HepG2 (cell line): ENCODE measurements around the gene SMAP2. TPM values are rescaled to one million over a fixed set of nuclear protein-coding genes. Genes with fewer than 3 reads are reported as not detected.
A peak's percentile ranks its signal among the peaks of the same experiment; 100 is the strongest.

Experiments
- ATAC-seq: fragments of 200-7000 bp; cut with Tn5 transposase; 3 replicates; pipeline ENCODE4 v1.9.1; 2020; ENCODE audit warnings: mild to moderate bottlenecking, moderate library complexity
- BruUV-seq: library from RNA; stranded (reverse); fragments of 400-500 nt; replicated peaks from 2 replicates; lab custom pipeline; 2021; lab: Mats Ljungman, UMichigan
- CTCF ChIA-PET: fragments of 300-600 bp; formaldehyde crosslinking; extraction: SDS; loops from one replicate; lab custom pipeline; 2021; ENCODE audit warnings: low total read pairs, inconsistent platforms, low intra/inter-chr PET ratio; lab: Yijun Ruan, JAX
- POLR2A ChIA-PET: fragments of 350-600 bp; sonication (Branson Sonifier 250); formaldehyde crosslinking; loops from one replicate; lab custom pipeline; 2020; ENCODE audit warnings: antibody characterized with exemption, inconsistent platforms; lab: Yijun Ruan, JAX
- DNase-seq: peaks from one replicate; pipeline ENCODE4 v3.0.0-alpha.2; 2015; ENCODE audit warnings: low spot score
- FAIRE-seq: peaks from 3 replicates; lab custom pipeline; 2011; peaks lifted over from hg19 to GRCh38; lab: Jason Lieb, UNC
- H2AFZ ChIP-seq: one replicate; pipeline ENCODE4 v1.6.1; 2011; ENCODE audit warnings: low read length, inconsistent platforms
- H3K27ac ChIP-seq: fragments of 300-600 bp; 3 replicates; pipeline ENCODE4 v1.8.0; 2011; ENCODE audit warnings: mixed run types, mild to moderate bottlenecking, mixed read lengths, low read length, inconsistent platforms; ENCODE audit not compliant: insufficient read depth; ENCODE audit errors: extremely low read length
- H3K27me3 ChIP-seq, 2 experiments: fragments of 200-600 bp in 1 of 2; 2 replicates in 1 of 2; 3 replicates in 1 of 2; pipeline versions ENCODE4 v1.6.0 to v1.8.0; 2011; ENCODE audit warnings: low read length in 2 of 2, mild to moderate bottlenecking in 2 of 2, moderate library complexity in 2 of 2, inconsistent platforms in 1 of 2; ENCODE audit not compliant: insufficient read depth in 2 of 2, control insufficient read depth in 1 of 2
- H3K36me3 ChIP-seq, 2 experiments: fragments of 200-600 bp in 1 of 2; replicated peaks in 1 of 2; 2 replicates in 1 of 2; 3 replicates in 1 of 2; pipeline versions ENCODE4 v1.5.1 to v1.8.0; 2011; ENCODE audit warnings: low read length in 2 of 2, inconsistent platforms in 1 of 2; ENCODE audit not compliant: insufficient read depth in 2 of 2, control insufficient read depth in 1 of 2
- H3K4me1 ChIP-seq: 2 replicates; pipeline ENCODE4 v1.5.1; 2012; ENCODE audit warnings: low read length, inconsistent platforms; ENCODE audit not compliant: insufficient read depth
- H3K4me2 ChIP-seq: 2 replicates; pipeline ENCODE4 v1.6.0; 2011; ENCODE audit warnings: low read depth, low read length, inconsistent platforms
- H3K4me3 ChIP-seq, 3 experiments: fragments of 200-600 bp in 1 of 3; sonication (generic), shearing (Covaris generic) in 1 of 3; replicated peaks in 1 of 3; 2 replicates each; pipeline ENCODE4 v1.5.1; 2011 to 2016; ENCODE audit warnings: low read length in 3 of 3, inconsistent platforms in 2 of 3, low read depth in 2 of 3, mild to moderate bottlenecking in 2 of 3, control low read depth in 1 of 3, mixed read lengths in 1 of 3; ENCODE audit not compliant: insufficient read depth in 1 of 3
- H3K79me2 ChIP-seq: one replicate; pipeline ENCODE4 v1.6.1; 2011; ENCODE audit warnings: low read length, inconsistent platforms; ENCODE audit not compliant: insufficient read depth
- H3K9ac ChIP-seq: 2 replicates; pipeline ENCODE4 v1.6.0; 2011; ENCODE audit warnings: mild to moderate bottlenecking, low read depth, low read length, inconsistent platforms; ENCODE audit not compliant: insufficient read depth
- H3K9me3 ChIP-seq: 2 replicates; pipeline ENCODE4 v1.5.1; 2012; ENCODE audit warnings: mild to moderate bottlenecking, low read length
- H4K20me1 ChIP-seq: 2 replicates; pipeline ENCODE4 v1.6.0; 2011; ENCODE audit warnings: inconsistent platforms, mild to moderate bottlenecking, low read length, moderate library complexity; ENCODE audit not compliant: insufficient read depth
- CHCHD3 ChIP-seq: sonication (generic); formaldehyde crosslinking; IDR thresholded peaks from 2 replicates; pipeline ENCODE4 v1.8.0; 2022; ENCODE audit warnings: mild to moderate bottlenecking, missing genetic modification reagents, moderate library complexity
- KLF12 ChIP-seq: sonication (generic); formaldehyde crosslinking; IDR thresholded peaks from 2 replicates; pipeline ENCODE4 v1.4.0; 2020; ENCODE audit warnings: missing genetic modification reagents, borderline replicate concordance
- ZNF280D ChIP-seq: sonication (generic); formaldehyde crosslinking; IDR thresholded peaks from 2 replicates; pipeline ENCODE4 v1.5.1; 2020; ENCODE audit warnings: mild to moderate bottlenecking, missing genetic modification reagents
- ZNF816 ChIP-seq: sonication (generic); formaldehyde crosslinking; IDR thresholded peaks from 2 replicates; pipeline ENCODE4 v1.8.0; 2022; ENCODE audit warnings: missing genetic modification reagents, mild to moderate bottlenecking, borderline replicate concordance
- ZSCAN5A ChIP-seq: sonication (generic); formaldehyde crosslinking; IDR thresholded peaks from 2 replicates; pipeline ENCODE4 v1.8.0; 2022; ENCODE audit warnings: mild to moderate bottlenecking, missing genetic modification reagents, borderline replicate concordance
- WGBS: methylation state at CpG from one replicate; pipeline ENCODE4 v1.1.6; 2017; ENCODE audit warnings: low lambda C conversion rate; 5-methylcytosine and 5-hydroxymethylcytosine counted together
- in situ Hi-C: cut with HindIII; loops from 2 replicates; pipeline ENCODE4 v1.10.0; 2017; ENCODE audit warnings: low pct_unique_long_range_greater_than_20kb; ENCODE audit not compliant: extremely low pct_ligation_motif_present
- intact Hi-C: fragments of 100-400 bp; cut with micrococcal nuclease; formaldehyde crosslinking; loops from one replicate; pipeline ENCODE4 v1.10.0; 2022; ENCODE audit not compliant: unreplicated experiment
- polyA plus RNA-seq, 8 experiments: library from polyadenylated mRNA; depleted of rRNA in 3 of 8; stranded (reverse) in 7 of 8; unstranded in 1 of 8; fragments of >200 nt; fragmentation: Illumina TruSeq in 4 of 8; extraction: Trizol in 4 of 8; gene quantifications; 2 replicates each; pipeline versions ENCODE4 v1.2.1 to v1.2.3, GENCODE V29; 2011 to 2016; ENCODE audit warnings: low read depth in 4 of 8, missing spikeins in 1 of 8, mixed read lengths in 1 of 8; ENCODE audit not compliant: insufficient read depth in 1 of 8
- total RNA-seq, 5 experiments: library from RNA; depleted of rRNA; stranded (reverse); fragments of >200 nt; fragmentation: Illumina TruSeq; extraction: Trizol; gene quantifications; 2 replicates each; pipeline ENCODE4 v1.2.3, GENCODE V29; 2016; ENCODE audit warnings: low read depth in 1 of 5
- TF ChIP-seq, protein P1 (sequence below): fragments of 450-650 bp; IDR thresholded peaks from 2 replicates; pipeline ENCODE4 v1.6.1; 2017

The SMAP2 gene
- total and polyA plus RNA-seq, 2 of the 13 experiments (the other 11 are each of a cell fraction or from before 2014, with no cell fraction given): 19.0 to 22.3 TPM

GRCh38 chr1:40423264-40423642 lies 49.7 kb downstream of the SMAP2 start:
- no peaks in the 10 kb centered on the region for H4K20me1 ChIP-seq
- FAIRE-seq: no peak
- intact Hi-C loops (no loop called here), in situ Hi-C loops (no loop called here)
- no peak for TF ChIP-seq CHCHD3
- no peak for TF ChIP-seq ZNF280D (CRISPR knock-in tag)
- TF ChIP-seq ZNF816 (CRISPR knock-in tag): no peak
- TF ChIP-seq, protein P1, sequence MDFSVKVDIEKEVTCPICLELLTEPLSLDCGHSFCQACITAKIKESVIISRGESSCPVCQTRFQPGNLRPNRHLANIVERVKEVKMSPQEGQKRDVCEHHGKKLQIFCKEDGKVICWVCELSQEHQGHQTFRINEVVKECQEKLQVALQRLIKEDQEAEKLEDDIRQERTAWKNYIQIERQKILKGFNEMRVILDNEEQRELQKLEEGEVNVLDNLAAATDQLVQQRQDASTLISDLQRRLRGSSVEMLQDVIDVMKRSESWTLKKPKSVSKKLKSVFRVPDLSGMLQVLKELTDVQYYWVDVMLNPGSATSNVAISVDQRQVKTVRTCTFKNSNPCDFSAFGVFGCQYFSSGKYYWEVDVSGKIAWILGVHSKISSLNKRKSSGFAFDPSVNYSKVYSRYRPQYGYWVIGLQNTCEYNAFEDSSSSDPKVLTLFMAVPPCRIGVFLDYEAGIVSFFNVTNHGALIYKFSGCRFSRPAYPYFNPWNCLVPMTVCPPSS: no peak
- no peak for TF ChIP-seq ZSCAN5A (CRISPR knock-in tag)
- no peak for TF ChIP-seq KLF12
- no peak for DNase-seq
- no peak overlapping the region for H3K4me3 ChIP-seq
- H3K4me2 ChIP-seq: no peak overlapping the region
- ChIA-PET CTCF (no interaction called here), POLR2A (interaction anchor here (1.3 to 3.0 kb wide), 3 partner anchors 27 to 38 kb away, joined by 4 to 21 read pairs (median 14); partner anchors contain the start of gene ZFP69B)
- H3K27ac ChIP-seq: peak overlapping the region; percentile 98
- no TSS peak for BruUV-seq
- ATAC-seq: no peak
- H3K4me1 ChIP-seq: peaks cover 49% of the 10 kb centered on the region
- H3K27me3 ChIP-seq: no peaks in the 10 kb centered on the region
- no peak overlapping the region for H2AFZ ChIP-seq
- 0 out of 5 replicates have a peak, but pooled peaks cover 0 to 7% of the 10 kb centered on the region in 2 experiments for H3K36me3 ChIP-seq
- WGBS: 92% methylated on average over 4 of the region's 4 CpGs
- no peaks in the 10 kb centered on the region for H3K79me2 ChIP-seq
- no peaks in the 10 kb centered on the region for H3K9me3 ChIP-seq
- H3K9ac ChIP-seq: no peak overlapping the region
